RWPE1 (cell line): ENCODE data around the gene SNX30.
A peak's percentile ranks its signal among the peaks of the same experiment; 100 is the strongest.

ENCODE experiments used
- CTCF ChIA-PET: fragments of 350-600 bp; sonication (Branson Sonifier 250); formaldehyde crosslinking; extraction: SDS; loops from one replicate; lab custom pipeline; 2021; lab: Yijun Ruan, JAX
- POLR2A ChIA-PET: fragments of 400-600 bp; formaldehyde crosslinking; extraction: SDS; loops from one replicate; lab custom pipeline; 2020; ENCODE audit warnings: antibody characterized with exemption; ENCODE audit not compliant: low non-redundant PET; lab: Yijun Ruan, JAX
- DNase-seq: peaks from one replicate; pipeline ENCODE4 v3.0.0; 2012; ENCODE audit warnings: low spot score
- H3K27ac ChIP-seq: fragments of 450-650 bp; 2 replicates; pipeline ENCODE4 v1.5.1; 2017
- TF ChIP-seq, protein P1 (sequence below): fragments of 450-650 bp; conservative IDR thresholded peaks from 2 replicates; pipeline ENCODE4 v1.5.1; 2017; ENCODE audit warnings: low read depth, mild to moderate bottlenecking

SNX30 gene, protein sequence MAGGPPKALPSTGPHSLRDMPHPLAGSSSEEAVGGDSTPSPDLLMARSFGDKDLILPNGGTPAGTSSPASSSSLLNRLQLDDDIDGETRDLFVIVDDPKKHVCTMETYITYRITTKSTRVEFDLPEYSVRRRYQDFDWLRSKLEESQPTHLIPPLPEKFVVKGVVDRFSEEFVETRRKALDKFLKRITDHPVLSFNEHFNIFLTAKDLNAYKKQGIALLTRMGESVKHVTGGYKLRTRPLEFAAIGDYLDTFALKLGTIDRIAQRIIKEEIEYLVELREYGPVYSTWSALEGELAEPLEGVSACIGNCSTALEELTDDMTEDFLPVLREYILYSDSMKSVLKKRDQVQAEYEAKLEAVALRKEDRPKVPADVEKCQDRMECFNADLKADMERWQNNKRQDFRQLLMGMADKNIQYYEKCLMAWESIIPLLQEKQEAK

DNA sequence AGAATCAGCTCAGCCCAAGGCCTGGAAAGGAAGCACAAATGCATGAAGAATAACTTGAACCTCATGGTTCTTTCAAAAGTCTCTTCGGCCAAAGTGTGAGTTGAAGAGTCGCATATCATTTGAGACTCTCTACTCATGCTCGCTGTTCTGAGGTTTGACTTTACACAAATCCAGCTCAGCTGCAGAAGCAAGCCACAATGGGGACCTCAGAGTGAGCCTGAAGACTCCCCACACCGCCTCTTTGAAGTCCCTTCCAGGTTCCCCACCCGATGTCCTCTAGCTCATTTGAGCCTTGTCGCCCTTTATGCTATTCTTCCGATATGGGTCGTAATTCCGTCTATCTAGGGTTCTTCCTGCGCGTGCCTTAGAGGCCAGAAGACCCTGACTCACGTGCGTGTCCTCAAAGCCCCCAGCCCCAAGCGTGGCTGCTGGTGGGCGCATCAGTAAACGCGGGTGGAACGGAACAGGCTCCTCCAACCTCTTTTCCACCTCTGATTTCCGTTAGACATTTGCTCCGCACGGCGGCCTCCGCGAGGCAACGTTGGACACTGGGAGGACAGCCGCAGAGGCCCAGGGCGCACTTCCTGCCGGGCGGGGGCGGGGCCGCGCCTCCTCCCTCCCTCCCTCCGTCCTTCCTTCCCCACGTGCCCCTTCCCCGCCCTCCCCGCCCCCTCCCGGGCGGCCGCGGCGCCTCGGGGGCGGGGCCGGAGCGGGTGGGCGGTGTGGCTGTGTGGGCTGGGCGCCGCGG, at the start of gene SNX30:
TSS of gene SNX30 (plus strand) at position 745 of the 748 bp plus-strand sequence. CDS start 242 bp downstream, outside the sequence.
- ChIA-PET CTCF (no interaction called here), POLR2A (interaction anchor here (0.6 to 1.9 kb wide), 3 partner anchors 24 to 612 kb away, joined by 3 to 6 read pairs (median 3); partner anchors contain the start of gene INIP)
- TF ChIP-seq, protein P1, sequence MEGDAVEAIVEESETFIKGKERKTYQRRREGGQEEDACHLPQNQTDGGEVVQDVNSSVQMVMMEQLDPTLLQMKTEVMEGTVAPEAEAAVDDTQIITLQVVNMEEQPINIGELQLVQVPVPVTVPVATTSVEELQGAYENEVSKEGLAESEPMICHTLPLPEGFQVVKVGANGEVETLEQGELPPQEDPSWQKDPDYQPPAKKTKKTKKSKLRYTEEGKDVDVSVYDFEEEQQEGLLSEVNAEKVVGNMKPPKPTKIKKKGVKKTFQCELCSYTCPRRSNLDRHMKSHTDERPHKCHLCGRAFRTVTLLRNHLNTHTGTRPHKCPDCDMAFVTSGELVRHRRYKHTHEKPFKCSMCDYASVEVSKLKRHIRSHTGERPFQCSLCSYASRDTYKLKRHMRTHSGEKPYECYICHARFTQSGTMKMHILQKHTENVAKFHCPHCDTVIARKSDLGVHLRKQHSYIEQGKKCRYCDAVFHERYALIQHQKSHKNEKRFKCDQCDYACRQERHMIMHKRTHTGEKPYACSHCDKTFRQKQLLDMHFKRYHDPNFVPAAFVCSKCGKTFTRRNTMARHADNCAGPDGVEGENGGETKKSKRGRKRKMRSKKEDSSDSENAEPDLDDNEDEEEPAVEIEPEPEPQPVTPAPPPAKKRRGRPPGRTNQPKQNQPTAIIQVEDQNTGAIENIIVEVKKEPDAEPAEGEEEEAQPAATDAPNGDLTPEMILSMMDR, result no peak
- peak; percentile 98 for DNase-seq
- peak within 1 kb of the TSS; percentile 68 for H3K27ac ChIP-seq

DNA sequence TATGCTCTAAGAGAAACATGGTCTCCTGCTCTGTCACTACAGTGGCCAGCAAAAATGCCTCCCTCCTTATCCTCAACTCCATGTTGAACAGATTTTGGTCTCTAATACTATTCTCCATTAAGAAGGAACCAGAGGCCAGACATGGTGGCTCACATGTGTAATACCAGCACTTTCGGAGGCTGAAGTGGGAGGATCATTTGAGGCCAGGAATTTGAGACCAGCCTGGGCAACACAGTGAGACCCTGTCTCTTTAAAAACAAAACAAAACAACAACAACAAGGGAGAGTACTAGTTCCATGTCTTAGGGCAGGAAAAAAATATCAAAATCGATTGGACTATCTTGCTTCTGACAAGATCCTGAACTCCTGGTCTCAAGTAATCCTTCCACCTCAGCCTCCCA, 47.3 kb upstream of the SNX30 start:
- TF ChIP-seq, protein P1, result no peak
- POLR2A ChIA-PET, result no interaction called here
- H3K27ac ChIP-seq, result no peak overlapping the region
- DNase-seq, result no peak
- CTCF ChIA-PET, result no interaction called here

DNA sequence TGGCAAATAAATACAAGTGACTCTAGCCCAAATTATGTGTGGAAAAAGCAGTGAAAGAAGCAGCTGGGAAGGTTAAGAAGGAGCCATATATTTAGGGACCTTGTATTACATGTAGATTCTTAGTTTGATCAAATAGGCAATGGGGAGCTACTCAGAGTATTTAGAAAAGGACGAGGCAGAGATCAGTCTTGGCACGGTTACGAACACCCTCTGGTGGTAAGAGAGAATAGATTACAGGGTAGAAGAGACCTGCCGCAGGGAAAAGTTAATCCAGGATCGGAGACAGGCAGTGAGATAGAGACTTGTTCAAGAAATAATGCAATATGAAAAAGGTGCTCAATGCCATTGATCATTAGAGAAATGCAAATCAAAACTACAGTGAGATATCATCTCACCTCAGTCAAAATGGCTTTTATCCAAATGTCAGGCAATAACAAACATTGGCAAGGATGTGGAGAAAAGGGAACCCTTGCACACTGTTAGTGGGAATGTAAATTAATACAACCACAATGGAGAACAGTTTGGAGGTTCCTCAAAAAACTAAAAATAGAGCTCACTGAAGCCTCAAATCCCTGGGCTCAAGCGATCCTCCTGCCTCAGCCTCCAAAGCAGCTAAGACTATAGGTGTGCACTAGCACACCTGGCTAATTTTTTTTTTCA, 44.7 kb upstream of the SNX30 start:
- TF ChIP-seq, protein P1, result no peak
- DNase-seq, result no peak
- H3K27ac ChIP-seq, result no peak overlapping the region
- ChIA-PET CTCF (interaction anchor here (0.5 to 0.6 kb wide), 2 partner anchors 274 to 1688 kb away, joined by 3 read pairs; no protein-coding TSS in a partner anchor), POLR2A (no interaction called here)

DNA sequence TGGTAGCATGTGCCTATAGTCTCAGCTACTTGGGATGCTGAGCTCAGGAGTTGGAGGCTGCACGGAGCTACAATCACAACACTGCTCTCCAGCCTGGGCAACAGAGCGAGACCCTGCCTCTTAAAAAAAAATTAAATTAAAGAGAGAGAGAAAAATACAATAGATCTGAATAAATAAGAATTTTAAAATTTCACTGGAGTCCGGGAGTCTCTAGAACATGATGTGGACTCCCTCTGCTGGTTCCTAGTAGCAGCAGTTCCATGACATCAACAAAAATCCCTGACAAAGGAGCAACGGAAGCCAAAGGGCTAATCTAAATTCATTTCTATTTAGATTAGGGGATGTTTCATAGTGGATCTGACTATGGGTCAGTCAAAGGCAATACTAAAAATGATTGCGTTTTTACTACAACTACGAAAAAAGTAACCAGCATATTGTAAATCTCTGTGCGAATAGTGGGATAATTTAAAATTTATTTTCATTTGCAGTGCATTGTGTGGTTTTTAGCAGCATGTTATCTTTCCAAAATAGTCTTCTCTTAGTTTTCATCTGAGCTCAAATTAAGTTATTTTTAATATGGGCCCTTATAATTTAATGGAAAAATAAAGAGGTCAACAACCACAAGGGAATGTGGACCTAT, 39.4 kb upstream of the SNX30 start:
- no peak overlapping the region for H3K27ac ChIP-seq
- TF ChIP-seq, protein P1, result peak; percentile 53
- POLR2A ChIA-PET, result no interaction called here
- DNase-seq, result peak; percentile 38
- CTCF ChIA-PET, result interaction anchor here (0.6 to 1.0 kb wide), 3 partner anchors 41 to 222 kb away, joined by 3 read pairs; no protein-coding TSS in a partner anchor

DNA sequence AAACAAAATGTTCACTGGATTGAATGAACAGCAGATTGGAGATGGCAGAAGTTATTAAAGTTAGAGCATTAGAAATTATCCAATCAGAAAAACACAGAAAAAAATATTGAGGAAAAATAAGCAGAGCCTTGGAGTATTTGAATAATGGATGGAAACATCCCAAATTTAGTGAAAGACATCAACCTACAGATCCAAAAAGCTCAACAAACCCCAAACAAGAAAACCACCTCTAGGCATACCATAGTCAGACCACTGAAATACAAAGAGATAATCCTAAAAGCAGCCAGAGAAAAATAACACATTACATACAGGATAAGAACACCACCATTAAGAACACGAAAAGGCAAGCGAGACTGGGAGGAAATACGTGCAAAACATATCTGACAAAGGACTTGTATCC, 37.9 kb upstream of the SNX30 start:
- TF ChIP-seq, protein P1, result no peak
- no peak for DNase-seq
- H3K27ac ChIP-seq, result no peak overlapping the region
- ChIA-PET CTCF (interaction anchor here (1.0 kb wide), 1 partner anchor 40 kb away, joined by 3 read pairs; no protein-coding TSS in a partner anchor), POLR2A (no interaction called here)
